GM18517 (cell line): ENCODE results near the gene PRTFDC1.
"Not testable (repeated sequence)": the region's sequence is repeated elsewhere in the genome, so short reads cannot be mapped to it uniquely, and the experiment has no call there.

ENCODE experiments used
- ATAC-seq: cut with Tn5 transposase; IDR thresholded peaks from one replicate; pipeline ENCODE4 v1.9.1; 2021; ENCODE audit warnings: mild to moderate bottlenecking, moderate library complexity; ENCODE audit not compliant: unreplicated experiment

PRTFDC1 gene

GRCh38 chr10:24952143-24952706, at the start of gene PRTFDC1:
Gene PRTFDC1, minus strand, starts transcription at chr10:24952606. Its CDS starts 31 bp downstream, at chr10:24952575.
- peak; percentile 39 for ATAC-seq

GRCh38 chr10:24998044-24998443, 45.6 kb upstream of the PRTFDC1 start:
- ATAC-seq, result no peak

- no peak for ATAC-seq
Measured at GRCh38 chr10:24995072-24995471, 42.7 kb upstream of the PRTFDC1 start.

GRCh38 chr10:24993237-24993958, 41.0 kb upstream of the PRTFDC1 start:
- ATAC-seq, result no peak

- no peak for ATAC-seq
Measured at GRCh38 chr10:24992512-24993133, 40.2 kb upstream of the PRTFDC1 start.

GRCh38 chr10:24991298-24991697, 38.9 kb upstream of the PRTFDC1 start:
- ATAC-seq, result no peak

GRCh38 chr10:24989867-24990266, 37.5 kb upstream of the PRTFDC1 start:
- ATAC-seq, result no peak

- no peak for ATAC-seq
Measured at GRCh38 chr10:24988831-24989640, 36.6 kb upstream of the PRTFDC1 start.

GRCh38 chr10:24984906-24985305, 32.5 kb upstream of the PRTFDC1 start:
- ATAC-seq, result no peak

GRCh38 chr10:24983946-24984345, 31.5 kb upstream of the PRTFDC1 start:
- ATAC-seq, result no peak

- no peak for ATAC-seq
Measured at GRCh38 chr10:24983130-24983529, 30.7 kb upstream of the PRTFDC1 start.

GRCh38 chr10:24982319-24983112, 30.1 kb upstream of the PRTFDC1 start:
- ATAC-seq, result peak; percentile 59

GRCh38 chr10:24981161-24981710, 28.8 kb upstream of the PRTFDC1 start:
- ATAC-seq, result no peak

GRCh38 chr10:24979685-24980084, 27.3 kb upstream of the PRTFDC1 start:
- no peak for ATAC-seq

GRCh38 chr10:24974976-24975375, 22.6 kb upstream of the PRTFDC1 start:
- ATAC-seq, result no peak

- ATAC-seq, result no peak
Measured at GRCh38 chr10:24973163-24973562, 20.8 kb upstream of the PRTFDC1 start.

GRCh38 chr10:24971374-24971773, 19.0 kb upstream of the PRTFDC1 start:
- ATAC-seq, result no peak

- no peak for ATAC-seq
Measured at GRCh38 chr10:24969841-24970281, 17.5 kb upstream of the PRTFDC1 start.

GRCh38 chr10:24968951-24969350, 16.5 kb upstream of the PRTFDC1 start:
- not testable (repeated sequence) for ATAC-seq

- no peak for ATAC-seq
Measured at GRCh38 chr10:24968349-24968748, 15.9 kb upstream of the PRTFDC1 start.
